Thyroid gland (tissue), 4 donors: ENCODE data around the gene DYNC1I1.

Source experiments
- CTCF ChIP-seq, 6 experiments: fragments of 200-600 bp in 3 of 6; fragments of 450-650 bp in 3 of 6; sonication (generic) in 3 of 6; IDR thresholded peaks; one replicate each; pipeline ENCODE4 v1.5.1; 2016 to 2019; ENCODE audit warnings: antibody characterized with exemption in 6 of 6, mild to moderate bottlenecking in 2 of 6, inconsistent platforms in 1 of 6, moderate library complexity in 1 of 6
- POLR2A ChIP-seq, 2 donors: fragments of 450-650 bp; IDR thresholded peaks; one replicate each; pipeline ENCODE4 v1.6.1; 2017; ENCODE audit warnings: antibody characterized with exemption in 2 of 2, mild to moderate bottlenecking in 2 of 2, moderate library complexity in 1 of 2

GRCh38 chr7:96088579-96088978 is 316.2 kb downstream of the DYNC1I1 start:
- TF ChIP-seq CTCF (IDR thresholded peaks at IDR 0.05) = no peak
- no peak for TF ChIP-seq POLR2A (IDR thresholded peaks at IDR 0.05)
